DMS53 treated with DMSO at 0.1 percent for 48 hours (cell line): ENCODE data around the gene CDC42BPA.

Source experiments
- DNase-seq: peaks from one replicate; lab custom pipeline; 2025; ENCODE audit not compliant: unreplicated experiment; lab: John Stamatoyannopoulos, UW

The CDC42BPA gene

GRCh38 chr1:226983247-226983991 is 334.9 kb downstream of the CDC42BPA start:
- no peak for DNase-seq

DNA sequence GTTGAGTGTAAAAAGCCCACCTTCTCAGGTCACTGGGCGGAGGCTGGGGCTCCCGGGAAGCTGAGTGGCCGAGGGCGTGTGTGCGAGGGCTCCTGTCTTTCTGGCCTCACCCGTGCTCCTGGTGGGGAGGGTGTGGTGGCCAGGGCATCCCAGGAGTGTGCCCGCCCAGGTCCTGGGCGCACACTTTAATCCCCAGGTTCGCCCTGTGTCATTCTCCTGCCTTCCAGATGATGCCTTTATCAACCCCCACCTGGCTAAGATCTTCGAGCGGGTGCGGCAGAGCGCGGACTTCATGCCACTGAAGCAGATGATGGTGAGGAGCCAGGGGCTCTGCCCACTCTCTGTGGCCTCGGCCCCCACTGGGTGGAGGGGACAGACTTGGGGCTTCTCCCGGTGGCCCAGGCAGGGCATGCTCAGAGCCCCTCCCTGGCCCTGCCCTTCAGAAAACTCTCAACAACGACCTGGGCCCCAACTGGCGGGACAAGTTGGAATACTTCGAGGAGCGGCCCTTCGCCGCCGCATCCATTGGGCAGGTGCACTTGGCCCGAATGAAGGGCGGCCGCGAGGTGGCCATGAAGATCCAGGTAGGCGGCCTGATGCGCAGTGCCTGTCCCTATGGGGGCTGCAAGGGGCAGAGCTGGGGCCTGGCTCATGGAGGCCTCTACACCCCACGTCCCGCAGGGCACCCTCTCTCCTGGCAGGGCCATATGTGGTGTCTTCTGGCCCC is 335.7 kb downstream of the CDC42BPA start:
- DNase-seq = no peak

- DNase-seq = no peak
Measured at GRCh38 chr1:226981838-226982237, 336.5 kb downstream of the CDC42BPA start.

DNA sequence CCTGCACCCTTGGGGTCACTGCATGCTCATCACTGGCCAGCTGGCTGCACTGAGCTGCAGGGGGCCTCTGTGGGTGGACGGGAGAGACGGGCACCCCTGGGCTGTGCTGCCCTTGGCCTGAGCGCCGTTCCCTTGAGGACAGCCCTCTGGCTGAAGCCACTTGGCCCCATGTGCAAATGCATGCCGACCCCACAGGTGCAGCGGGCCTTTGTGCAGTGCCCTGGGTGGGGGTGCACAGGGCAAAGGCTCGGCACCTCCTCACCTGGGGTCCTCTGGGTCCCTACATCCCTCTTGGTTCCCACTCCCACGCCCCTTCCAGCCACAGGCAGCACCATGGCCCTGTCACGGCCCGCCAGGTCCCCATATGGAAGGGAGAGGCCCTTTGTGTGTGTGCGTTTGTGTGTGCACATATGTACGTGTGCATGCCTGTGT is 336.9 kb downstream of the CDC42BPA start:
- no peak for DNase-seq

GRCh38 chr1:226980565-226981385 is 337.5 kb downstream of the CDC42BPA start:
- no peak for DNase-seq

DNA sequence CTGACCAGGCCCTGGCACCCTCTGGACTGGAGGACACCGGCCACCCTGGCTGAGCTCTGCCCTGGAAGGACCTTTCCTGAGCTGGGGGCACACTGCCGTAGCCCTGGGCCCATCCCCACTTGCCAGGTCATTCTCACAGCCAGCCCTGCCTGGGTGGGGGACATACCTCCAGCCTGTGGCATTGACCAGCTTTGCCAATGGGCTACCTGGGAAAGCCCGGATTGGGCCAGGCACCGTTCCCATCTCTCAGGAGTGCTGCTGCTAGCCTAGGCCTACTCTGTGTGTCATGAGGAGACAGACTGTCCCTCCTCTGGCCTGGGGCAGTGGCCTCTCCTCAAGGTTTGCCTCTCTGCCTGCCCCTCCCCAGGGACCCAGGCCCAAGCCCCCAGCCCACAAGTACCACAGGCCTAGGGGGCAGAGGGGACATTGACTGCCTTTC is 338.2 kb downstream of the CDC42BPA start:
- no peak for DNase-seq

DNA sequence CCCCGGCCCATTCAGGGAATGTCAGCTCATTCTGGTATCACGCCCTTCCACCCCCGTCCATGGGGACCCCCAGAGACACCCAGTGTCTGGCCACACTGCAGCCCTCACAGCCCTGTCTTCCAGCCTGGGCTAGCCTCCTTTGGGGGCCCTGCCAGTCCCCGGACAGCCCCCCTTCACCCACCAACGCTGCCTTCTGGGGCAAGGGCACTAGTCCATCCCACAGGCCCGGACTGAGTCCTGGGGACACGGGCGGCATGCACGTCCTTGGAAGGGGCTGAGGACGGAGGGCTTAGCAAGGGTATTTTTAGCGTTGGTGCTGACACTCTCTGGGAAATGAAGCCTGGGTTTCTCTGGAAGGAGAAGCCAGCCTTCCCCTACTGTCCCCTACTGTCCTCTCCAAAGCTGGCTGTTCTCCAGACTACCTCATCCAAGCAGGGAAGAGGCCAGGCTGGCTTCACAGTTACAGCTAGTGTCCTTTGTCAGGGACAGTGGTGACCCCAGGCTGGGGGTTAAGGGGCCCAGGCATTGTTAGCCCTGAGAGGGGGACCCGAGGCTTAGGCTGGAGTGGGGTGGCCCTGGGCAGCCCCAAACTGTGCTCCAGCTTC is 338.7 kb downstream of the CDC42BPA start:
- no peak for DNase-seq

GRCh38 chr1:226979115-226979516 is 339.2 kb downstream of the CDC42BPA start:
- DNase-seq = no peak

DNA sequence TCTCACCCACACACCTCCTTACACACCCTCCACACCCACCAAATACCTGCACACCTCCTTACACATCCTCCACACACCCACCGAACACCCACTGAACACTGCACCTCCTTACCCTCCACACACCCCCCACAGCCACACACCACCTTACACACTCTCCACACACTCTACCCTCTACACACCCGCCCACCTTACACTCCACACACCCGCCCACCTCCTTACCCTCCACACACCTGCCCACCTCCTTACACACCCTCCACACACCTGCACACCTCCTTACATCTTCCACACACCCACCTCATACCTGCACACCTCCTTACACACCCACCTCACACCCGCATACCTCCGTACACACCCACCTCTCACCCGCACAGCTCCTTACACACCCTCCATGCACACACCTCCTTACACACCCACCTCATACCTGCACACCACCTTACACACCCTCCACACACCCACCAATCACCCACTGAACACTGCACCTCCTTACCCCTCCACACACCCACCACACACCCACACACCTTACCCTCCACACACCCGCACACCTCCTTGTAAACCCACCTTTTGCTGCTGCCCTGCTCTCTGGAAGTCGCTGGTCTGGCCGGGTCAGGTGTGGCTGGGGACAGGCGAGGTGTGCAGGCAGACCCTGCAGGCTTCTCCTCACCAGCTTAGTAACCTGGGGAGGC is 339.7 kb downstream of the CDC42BPA start:
- DNase-seq = no peak

GRCh38 chr1:226977643-226978431 is 340.5 kb downstream of the CDC42BPA start:
- no peak for DNase-seq

- DNase-seq = no peak
Measured at GRCh38 chr1:226976978-226977642, 341.2 kb downstream of the CDC42BPA start.

DNA sequence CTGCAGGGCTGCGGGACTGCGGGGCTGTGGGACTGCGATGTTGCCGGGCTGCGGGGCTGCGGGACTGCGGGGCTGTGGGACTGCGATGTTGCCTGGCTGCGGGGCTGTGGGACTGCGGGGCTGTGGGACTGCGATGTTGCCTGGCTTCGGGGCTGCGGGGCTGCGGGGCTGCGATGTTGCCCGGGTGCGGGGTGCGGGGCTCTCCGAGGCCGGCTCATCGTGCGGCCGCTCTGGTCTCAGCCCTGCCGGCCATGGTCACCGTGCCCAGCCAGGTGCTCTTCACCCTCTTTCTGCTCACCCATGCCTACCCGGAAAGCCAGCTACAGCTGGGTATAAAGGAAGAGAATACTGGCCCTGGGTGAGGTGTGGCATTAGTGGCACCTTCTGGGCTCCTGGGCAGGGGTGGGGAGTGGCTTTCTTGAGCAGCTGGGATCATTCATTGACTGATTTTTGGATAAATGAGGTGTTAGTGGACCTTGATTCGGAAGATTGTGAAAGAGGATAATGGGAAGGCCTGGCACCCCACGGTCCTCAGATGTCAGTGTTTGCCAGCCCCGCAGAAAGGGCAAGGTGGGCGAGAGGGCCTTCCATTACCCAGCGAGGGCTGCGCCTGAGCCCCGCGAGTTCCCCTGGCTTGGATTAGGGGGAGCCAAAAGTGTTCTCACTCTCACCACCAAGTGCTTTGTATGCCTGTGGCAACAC is 341.9 kb downstream of the CDC42BPA start:
- DNase-seq = no peak

DNA sequence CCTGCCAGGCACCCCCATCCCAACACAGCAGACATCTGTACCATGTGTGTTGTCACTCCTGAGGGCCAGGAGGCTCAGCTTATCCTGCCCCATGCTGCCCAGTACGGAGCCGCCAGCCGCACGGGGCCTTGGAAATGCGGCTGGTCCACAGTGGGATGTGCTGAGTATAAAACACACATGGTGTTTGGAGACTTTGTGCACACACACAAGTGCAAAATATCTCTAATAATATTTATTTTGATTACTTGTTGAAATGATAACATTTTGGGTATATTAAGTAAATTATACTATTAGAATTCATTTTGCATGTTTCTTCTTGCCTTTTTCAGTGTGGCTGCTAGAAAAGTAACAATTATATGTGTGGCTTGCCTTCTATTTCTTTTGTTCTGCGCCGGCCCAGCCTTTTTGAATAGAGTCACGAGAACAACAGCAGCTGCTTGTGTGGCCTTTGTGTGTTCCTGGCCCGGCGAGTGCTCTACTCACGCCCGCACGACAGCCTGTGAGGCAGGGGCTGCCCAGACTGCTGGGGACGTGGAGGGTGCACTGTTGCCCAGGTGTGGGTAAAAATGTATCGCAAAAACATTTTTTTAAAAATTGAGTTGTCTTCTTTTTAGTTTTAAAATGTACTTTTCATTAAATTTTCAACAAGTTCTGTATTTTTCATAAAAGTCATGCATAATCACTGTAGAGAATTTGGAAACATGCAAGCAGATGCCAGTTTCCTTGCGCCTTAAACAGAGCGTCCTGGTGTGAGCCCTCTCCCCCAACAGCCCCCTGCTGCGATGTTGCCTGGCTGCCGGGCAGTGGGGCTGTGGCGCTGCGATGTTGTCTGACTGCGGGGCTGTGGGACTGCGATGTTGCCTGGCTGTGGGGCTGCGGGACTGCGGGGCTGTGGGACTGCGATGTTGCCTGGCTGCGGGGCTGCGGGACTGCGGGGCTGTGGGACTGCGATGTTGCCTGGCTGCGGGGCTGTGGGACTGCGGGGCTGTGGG is 342.7 kb downstream of the CDC42BPA start:
- DNase-seq = peak; percentile 25

GRCh38 chr1:226974544-226975258 is 343.6 kb downstream of the CDC42BPA start:
- DNase-seq = peak; percentile 80

DNA sequence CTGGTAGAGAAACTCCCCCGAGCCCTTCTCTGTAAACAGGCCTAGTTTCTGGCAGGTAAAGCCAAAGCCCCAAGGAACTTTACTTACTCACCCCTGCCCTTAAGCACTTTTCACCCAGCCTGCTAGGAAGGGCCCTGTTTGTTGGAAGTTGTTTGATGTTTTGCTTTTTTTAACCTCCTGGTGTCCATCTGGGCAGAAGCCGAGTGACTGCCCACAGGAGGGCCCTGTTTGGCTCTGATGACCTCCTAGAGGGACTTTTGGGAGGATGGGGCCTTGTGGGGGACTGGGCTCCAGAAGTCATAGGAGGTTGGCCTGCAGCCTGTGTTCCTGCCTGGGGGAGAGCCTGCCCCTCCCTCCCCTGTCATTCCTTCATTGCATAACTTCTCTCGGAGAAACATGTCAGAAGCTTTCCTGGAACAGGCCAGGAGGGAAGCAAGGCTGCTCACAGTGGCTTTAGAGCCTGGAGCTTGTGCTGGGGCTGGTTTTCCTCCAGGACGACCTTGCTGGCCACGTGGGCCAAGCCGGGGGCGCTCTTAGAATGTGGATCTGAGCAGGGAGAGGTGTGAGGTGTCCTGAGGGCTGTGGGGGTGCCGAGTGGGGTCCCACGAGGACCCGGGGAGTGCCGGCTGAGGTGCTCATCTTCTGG is 344.3 kb downstream of the CDC42BPA start:
- no peak for DNase-seq

DNA sequence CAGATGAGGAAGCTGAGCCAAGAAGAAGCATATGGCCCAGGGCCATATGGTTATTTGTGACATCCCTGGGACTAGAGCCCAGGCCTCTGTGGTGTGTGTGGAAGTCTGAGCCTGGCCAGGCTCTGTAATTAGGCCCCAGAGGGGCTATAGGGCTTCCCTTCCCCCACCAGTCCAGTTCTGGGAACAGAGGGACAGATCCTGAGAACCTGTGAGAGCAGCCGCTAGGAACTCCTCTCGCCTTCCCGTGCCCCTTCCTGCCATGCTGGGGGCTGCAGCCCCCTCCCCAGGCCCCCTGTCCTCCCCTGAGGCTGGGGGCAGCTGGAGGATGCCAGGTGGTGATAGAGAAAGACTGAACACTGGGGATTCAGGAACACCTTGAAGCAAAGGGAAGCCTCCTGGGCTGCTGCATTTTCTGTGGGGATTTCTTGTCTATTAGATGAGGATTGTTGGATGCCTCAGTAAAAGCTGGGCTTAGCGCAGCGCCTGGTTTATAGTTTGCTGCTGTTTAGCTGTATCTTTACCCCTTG is 344.9 kb downstream of the CDC42BPA start:
- DNase-seq = no peak
